AG10803 (cell line): ENCODE data around the gene SMO.

Experiments
- DNase-seq: peaks from one replicate; pipeline ENCODE4 v3.0.0; 2010; ENCODE audit warnings: low read depth
- H3K4me3 ChIP-seq: 2 replicates; pipeline ENCODE4 v1.5.1; 2011; ENCODE audit warnings: mild to moderate bottlenecking, low read length, control low read depth
- TF ChIP-seq, protein P1 (sequence below): conservative IDR thresholded peaks from 2 replicates; pipeline ENCODE4 v1.5.1; 2011; ENCODE audit warnings: mild to moderate bottlenecking, low read length, control low read depth, inconsistent platforms

The SMO gene

DNA sequence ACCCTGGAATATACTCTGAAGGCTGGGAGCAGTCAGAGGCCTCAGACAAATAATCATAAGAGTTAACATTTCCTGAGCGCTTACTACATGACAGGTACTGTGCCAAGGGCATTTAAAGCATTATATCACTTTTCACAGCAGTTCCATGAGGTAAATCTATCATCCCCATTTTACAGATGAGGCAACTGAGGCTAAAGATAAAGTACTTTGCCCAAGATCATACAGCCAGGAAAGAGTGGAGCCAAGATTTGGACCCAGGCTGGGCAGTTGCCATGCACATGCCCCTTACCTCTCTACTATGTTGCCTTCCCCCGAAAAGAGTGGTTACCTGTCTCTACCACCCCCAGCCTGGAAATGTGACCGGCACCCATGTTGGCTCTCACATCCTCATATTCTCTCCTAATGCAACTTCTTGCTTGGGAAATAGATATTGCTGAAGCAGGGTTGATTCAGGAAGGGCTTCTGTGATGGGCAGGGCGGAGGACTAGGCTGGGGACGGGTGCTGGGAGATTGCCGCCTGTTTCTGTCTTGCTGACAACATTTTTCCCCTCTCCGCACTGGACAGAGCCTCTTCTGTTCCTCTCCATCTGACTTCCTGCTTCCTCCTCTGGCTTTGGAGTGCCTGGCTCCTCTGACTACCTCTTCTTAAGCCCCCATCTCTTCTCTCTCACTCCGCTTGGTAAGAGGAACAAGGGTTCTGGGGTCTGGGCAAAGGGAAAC is 13.8 kb downstream of the SMO start:
- TF ChIP-seq, protein P1, sequence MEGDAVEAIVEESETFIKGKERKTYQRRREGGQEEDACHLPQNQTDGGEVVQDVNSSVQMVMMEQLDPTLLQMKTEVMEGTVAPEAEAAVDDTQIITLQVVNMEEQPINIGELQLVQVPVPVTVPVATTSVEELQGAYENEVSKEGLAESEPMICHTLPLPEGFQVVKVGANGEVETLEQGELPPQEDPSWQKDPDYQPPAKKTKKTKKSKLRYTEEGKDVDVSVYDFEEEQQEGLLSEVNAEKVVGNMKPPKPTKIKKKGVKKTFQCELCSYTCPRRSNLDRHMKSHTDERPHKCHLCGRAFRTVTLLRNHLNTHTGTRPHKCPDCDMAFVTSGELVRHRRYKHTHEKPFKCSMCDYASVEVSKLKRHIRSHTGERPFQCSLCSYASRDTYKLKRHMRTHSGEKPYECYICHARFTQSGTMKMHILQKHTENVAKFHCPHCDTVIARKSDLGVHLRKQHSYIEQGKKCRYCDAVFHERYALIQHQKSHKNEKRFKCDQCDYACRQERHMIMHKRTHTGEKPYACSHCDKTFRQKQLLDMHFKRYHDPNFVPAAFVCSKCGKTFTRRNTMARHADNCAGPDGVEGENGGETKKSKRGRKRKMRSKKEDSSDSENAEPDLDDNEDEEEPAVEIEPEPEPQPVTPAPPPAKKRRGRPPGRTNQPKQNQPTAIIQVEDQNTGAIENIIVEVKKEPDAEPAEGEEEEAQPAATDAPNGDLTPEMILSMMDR = no peak
- no peak for DNase-seq
- H3K4me3 ChIP-seq = no peak overlapping the region

DNA sequence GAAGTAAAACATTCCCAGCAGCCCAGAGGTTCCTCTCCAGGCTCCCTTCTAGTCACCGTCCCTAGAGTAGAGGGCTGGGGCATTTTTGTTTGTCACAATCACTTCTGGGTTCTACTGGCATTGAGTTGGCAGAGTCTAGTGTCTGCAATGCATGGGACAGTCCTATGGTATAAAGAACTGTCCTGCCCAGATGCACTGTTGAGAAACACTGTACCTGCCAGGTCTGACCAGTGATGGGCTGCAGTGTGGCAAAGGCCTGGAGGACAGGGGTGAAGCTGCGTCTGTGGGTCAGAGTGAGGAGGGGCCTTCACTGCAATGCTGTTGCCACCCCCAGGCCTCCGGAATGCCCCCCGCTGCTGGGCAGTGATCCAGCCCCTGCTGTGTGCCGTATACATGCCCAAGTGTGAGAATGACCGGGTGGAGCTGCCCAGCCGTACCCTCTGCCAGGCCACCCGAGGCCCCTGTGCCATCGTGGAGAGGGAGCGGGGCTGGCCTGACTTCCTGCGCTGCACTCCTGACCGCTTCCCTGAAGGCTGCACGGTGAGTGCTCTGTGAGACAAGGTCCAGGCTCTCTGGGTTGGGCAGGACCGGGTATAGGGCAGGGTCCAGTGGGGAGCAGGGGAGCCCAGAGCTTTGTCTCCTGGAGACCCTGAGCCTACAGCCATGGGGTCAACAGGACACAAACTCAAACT is 14.8 kb downstream of the SMO start:
- no peak overlapping the region for H3K4me3 ChIP-seq
- TF ChIP-seq, protein P1 = no peak
- DNase-seq = no peak

DNA sequence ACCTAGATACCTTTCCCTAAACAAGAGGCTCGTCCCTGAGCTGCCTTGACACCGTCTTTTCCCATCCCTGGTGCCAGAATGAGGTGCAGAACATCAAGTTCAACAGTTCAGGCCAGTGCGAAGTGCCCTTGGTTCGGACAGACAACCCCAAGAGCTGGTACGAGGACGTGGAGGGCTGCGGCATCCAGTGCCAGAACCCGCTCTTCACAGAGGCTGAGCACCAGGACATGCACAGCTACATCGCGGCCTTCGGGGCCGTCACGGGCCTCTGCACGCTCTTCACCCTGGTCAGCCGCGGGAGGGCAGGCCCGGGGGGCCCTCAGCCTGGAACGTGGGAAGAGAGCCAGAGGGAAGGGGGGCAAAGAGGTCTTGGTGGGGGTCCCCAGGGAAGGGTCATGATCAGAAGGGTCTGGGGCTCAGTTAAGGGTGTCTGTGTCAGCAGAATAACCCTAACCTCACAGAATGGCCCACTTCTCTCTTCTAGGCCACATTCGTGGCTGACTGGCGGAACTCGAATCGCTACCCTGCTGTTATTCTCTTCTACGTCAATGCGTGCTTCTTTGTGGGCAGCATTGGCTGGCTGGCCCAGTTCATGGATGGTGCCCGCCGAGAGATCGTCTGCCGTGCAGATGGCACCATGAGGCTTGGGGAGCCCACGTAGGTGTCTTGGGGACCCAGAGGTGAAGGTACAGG is 16.8 kb downstream of the SMO start:
- H3K4me3 ChIP-seq = no peak overlapping the region
- no peak for DNase-seq
- TF ChIP-seq, protein P1 = no peak

DNA sequence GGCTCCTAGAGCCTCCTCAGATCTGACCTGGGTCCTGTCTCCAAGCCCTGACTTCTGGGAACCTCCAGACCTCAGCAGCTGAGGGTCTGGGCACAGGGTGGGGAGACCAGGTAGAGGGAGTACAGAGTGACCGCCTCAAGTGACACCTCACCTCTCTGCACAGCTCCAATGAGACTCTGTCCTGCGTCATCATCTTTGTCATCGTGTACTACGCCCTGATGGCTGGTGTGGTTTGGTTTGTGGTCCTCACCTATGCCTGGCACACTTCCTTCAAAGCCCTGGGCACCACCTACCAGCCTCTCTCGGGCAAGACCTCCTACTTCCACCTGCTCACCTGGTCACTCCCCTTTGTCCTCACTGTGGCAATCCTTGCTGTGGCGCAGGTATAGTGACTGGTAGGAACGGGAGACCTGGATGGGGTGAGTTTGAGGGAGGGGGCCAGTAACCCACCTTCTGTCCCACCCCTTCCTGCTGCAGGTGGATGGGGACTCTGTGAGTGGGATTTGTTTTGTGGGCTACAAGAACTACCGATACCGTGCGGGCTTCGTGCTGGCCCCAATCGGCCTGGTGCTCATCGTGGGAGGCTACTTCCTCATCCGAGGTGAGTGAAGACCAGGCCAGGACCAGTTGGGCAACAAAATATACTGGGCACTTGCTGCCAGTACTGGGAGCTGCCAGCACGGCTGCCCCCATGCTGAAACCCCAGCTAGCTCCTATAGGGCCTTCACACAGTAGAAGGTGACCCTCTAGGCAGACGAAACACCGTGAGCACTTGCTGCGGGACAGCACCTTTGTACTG is 17.8 kb downstream of the SMO start:
- TF ChIP-seq, protein P1 = no peak
- H3K4me3 ChIP-seq = no peak overlapping the region
- DNase-seq = no peak

DNA sequence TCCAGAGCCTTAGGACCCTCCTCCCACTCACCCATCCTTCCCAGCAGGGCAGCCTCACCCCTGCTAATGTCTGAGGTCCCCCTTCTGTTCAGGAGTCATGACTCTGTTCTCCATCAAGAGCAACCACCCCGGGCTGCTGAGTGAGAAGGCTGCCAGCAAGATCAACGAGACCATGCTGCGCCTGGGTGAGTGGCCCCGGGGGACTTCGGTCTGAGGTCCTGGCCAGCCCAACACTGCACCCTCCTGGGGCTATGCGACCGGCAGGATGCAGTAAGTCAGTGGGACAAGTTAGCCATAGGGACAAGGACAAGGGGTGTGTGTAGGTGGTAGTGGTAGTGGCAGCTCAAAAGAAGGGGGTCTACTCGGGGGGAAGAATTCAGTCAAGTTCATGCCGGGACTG is 20.2 kb downstream of the SMO start:
- TF ChIP-seq, protein P1 = no peak
- no peak for DNase-seq
- H3K4me3 ChIP-seq = no peak overlapping the region

DNA sequence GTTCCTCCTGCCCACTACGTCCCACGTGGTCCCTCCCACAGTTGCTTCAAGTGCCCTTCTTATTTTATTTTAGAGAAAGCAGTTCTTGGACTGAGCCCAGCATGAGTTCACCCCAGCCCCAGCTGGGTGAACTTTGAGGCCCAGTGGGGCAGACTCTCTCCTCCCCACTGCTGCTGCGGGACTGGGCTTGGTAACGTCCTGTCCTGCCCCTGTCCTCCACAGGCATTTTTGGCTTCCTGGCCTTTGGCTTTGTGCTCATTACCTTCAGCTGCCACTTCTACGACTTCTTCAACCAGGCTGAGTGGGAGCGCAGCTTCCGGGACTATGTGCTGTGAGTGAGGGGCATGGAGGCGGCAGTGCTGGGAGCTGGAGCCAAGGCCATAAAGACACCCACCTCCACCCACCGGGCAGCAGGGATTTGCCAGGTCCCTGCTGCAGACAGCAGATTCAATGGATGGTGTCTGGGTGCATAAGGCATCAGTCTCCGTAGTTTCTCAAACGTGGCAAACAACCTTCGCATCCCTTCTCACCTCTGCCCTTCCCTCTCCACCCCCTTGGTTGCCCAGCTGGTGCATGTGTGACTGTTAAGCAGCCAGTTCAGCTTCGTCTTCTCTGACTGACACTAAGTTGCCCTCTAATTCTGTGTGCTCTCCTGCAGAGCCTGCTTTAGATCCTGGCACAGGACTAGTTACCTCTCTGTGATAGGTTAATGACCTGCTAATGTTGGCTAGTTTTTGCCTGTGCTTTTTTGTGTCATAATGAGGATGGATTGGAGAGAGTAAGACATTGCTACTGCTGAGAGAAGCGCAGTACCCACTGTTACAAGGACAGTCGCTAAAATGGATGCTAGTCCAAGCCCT is 20.9 kb downstream of the SMO start:
- no peak for DNase-seq
- no peak overlapping the region for H3K4me3 ChIP-seq
- TF ChIP-seq, protein P1 = no peak
